ENCODE results near the gene SCN9A. TPM values are rescaled to one million over a fixed set of nuclear protein-coding genes. Genes with fewer than 3 reads are reported as not detected.

Gene SCN9A
- total and polyA plus RNA-seq, 10 of the 15 experiments (the other 5 are each of a cell fraction or from before 2014, with no cell fraction given), result 0.04 to 0.08 (median 0.08) TPM; not detected in 7

DNA sequence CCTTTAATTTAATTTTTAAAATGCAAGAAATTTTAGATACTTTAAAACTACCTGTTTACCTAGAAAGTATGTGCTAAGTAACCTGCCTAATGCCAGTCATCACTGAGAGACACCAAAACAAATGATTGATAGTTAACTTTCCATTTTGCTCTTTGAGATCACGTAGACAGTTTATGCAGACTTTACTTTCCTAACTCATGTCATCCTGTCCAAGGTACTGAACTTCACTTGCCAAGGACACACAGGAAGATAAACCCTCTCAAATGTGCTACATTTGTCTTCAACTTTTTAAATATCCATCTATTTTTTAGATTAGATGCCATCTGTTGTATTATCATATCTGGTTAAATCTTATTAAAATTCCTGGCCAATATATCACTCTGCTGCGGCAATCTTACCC lies 227.9 kb downstream of the SCN9A start:
- Histone ChIP-seq H3K79me2 (ENCODE audit: control insufficient read depth, insufficient read depth, low read length) (no peaks in the 10 kb centered on the region), H3K27ac (ENCODE audit: control insufficient read depth, insufficient read depth) (no peak overlapping the region), H3K36me3 (ENCODE audit: control insufficient read depth in 2 of 2, insufficient read depth in 2 of 2, low read length in 1 of 2) (no peaks in the 10 kb centered on the region), H3K9me3 (replicated peaks; ENCODE audit: control insufficient read depth, insufficient read depth, low read length) (no peaks in the 10 kb centered on the region), H3K4me2 (ENCODE audit: control insufficient read depth, insufficient read depth) (no peak overlapping the region), H3K4me3 (no peak overlapping the region), H2AFZ (ENCODE audit: control insufficient read depth, low read depth, low read length) (no peak overlapping the region), H3K9ac (ENCODE audit: control insufficient read depth, insufficient read depth, low read length) (no peak overlapping the region), H3K27me3 (replicated peaks in 1 of 2; ENCODE audit: control insufficient read depth in 2 of 2, insufficient read depth in 2 of 2, low read length in 1 of 2) (no peaks in the 10 kb centered on the region), H3K4me1 (ENCODE audit: control insufficient read depth, insufficient read depth, low read length) (no peaks in the 10 kb centered on the region), H4K20me1 (ENCODE audit: control insufficient read depth, insufficient read depth) (no peaks in the 10 kb centered on the region)
- 37% methylated on average over 2 of the region's 2 CpGs for WGBS (ENCODE audit: insufficient coverage, insufficient replicate concordance, low lambda C conversion rate, missing lambda C conversion rate)
- BruUV-seq (replicated peaks), result no TSS peak
- POLR2A ChIA-PET, result no interaction called here
- DNase-seq (ENCODE audit: low read depth, low spot score) (no peak), ATAC-seq (no peak), FAIRE-seq (no peak)
- SMC1A ChIA-PET (ENCODE audit: uncharacterized antibody, unreplicated experiment), result no interaction called here
- intact Hi-C loops (cut with micrococcal nuclease; ENCODE audit: unreplicated experiment) (no loop called here), in situ Hi-C loops (cut with MboI) (no loop called here)
- RAD21 ChIA-PET (ENCODE audit: unreplicated experiment), result no interaction called here
- no peak for TF ChIP-seq CREM (IDR thresholded peaks at IDR 0.05; ENCODE audit: low read depth)
- TF ChIP-seq NR2C2 (IDR thresholded peaks at IDR 0.05; ENCODE audit: borderline replicate concordance, control insufficient read depth, insufficient read length, low read depth), result no peak
- no peak for TF ChIP-seq NFYA (IDR thresholded peaks at IDR 0.05; ENCODE audit: borderline replicate concordance, low read depth, low read length)
- no peak for TF ChIP-seq YY1 (IDR thresholded peaks at IDR 0.05; ENCODE audit: low read depth, low read length)
- no peak for TF ChIP-seq ZSCAN29 (IDR thresholded peaks at IDR 0.05)
- TF ChIP-seq ETV6 (conservative IDR thresholded peaks at IDR 0.05 in 1 of 2, IDR thresholded peaks at IDR 0.05 in 1 of 2; ENCODE audit: borderline replicate concordance in 1 of 2, low read depth in 1 of 2), result no peak
- no peak for TF ChIP-seq PML (IDR thresholded peaks at IDR 0.05; ENCODE audit: low read length)
- TF ChIP-seq DPF2 (IDR thresholded peaks at IDR 0.05), result no peak
- no peak for TF ChIP-seq BRCA1 (IDR thresholded peaks at IDR 0.05; ENCODE audit: low read depth, low read length)
- no peak for TF ChIP-seq HCFC1 (IDR thresholded peaks at IDR 0.05; ENCODE audit: low read length)
- TF ChIP-seq, protein P1, sequence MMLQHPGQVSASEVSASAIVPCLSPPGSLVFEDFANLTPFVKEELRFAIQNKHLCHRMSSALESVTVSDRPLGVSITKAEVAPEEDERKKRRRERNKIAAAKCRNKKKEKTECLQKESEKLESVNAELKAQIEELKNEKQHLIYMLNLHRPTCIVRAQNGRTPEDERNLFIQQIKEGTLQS (IDR thresholded peaks at IDR 0.05; ENCODE audit: borderline replicate concordance, extremely low read depth, low read depth, low read length), result no peak
- no peak for TF ChIP-seq LARP7 (IDR thresholded peaks at IDR 0.05)
- TF ChIP-seq, protein P2, sequence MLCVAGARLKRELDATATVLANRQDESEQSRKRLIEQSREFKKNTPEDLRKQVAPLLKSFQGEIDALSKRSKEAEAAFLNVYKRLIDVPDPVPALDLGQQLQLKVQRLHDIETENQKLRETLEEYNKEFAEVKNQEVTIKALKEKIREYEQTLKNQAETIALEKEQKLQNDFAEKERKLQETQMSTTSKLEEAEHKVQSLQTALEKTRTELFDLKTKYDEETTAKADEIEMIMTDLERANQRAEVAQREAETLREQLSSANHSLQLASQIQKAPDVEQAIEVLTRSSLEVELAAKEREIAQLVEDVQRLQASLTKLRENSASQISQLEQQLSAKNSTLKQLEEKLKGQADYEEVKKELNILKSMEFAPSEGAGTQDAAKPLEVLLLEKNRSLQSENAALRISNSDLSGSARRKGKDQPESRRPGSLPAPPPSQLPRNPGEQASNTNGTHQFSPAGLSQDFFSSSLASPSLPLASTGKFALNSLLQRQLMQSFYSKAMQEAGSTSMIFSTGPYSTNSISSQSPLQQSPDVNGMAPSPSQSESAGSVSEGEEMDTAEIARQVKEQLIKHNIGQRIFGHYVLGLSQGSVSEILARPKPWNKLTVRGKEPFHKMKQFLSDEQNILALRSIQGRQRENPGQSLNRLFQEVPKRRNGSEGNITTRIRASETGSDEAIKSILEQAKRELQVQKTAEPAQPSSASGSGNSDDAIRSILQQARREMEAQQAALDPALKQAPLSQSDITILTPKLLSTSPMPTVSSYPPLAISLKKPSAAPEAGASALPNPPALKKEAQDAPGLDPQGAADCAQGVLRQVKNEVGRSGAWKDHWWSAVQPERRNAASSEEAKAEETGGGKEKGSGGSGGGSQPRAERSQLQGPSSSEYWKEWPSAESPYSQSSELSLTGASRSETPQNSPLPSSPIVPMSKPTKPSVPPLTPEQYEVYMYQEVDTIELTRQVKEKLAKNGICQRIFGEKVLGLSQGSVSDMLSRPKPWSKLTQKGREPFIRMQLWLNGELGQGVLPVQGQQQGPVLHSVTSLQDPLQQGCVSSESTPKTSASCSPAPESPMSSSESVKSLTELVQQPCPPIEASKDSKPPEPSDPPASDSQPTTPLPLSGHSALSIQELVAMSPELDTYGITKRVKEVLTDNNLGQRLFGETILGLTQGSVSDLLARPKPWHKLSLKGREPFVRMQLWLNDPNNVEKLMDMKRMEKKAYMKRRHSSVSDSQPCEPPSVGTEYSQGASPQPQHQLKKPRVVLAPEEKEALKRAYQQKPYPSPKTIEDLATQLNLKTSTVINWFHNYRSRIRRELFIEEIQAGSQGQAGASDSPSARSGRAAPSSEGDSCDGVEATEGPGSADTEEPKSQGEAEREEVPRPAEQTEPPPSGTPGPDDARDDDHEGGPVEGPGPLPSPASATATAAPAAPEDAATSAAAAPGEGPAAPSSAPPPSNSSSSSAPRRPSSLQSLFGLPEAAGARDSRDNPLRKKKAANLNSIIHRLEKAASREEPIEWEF (IDR thresholded peaks at IDR 0.05; ENCODE audit: insufficient replicate concordance, low read depth, low read length), result no peak
- CTCF ChIA-PET, result interaction anchor here (1.0 kb wide), 1 partner anchor 33 kb away, joined by 3 read pairs; no protein-coding TSS in a partner anchor

All from GM12878 (cell line).